WTC11 (cell line): Measurements from ENCODE around the gene TMEM259.

ENCODE experiments used
- CBFB ChIP-seq: sonication (generic); formaldehyde crosslinking; IDR thresholded peaks from 2 replicates; pipeline ENCODE4 v1.8.1; 2022; ENCODE audit warnings: mild to moderate bottlenecking, low read depth, missing genetic modification reagents
- CREB1 ChIP-seq: sonication (generic); formaldehyde crosslinking; IDR thresholded peaks from 2 replicates; pipeline ENCODE4 v1.8.0; 2023; ENCODE audit warnings: mild to moderate bottlenecking, missing genetic modification reagents
- CTCF ChIP-seq: fragments of 200-600 bp; IDR thresholded peaks from 2 replicates; pipeline ENCODE4 v1.8.0; 2022; ENCODE audit warnings: antibody characterized with exemption
- FOXK1 ChIP-seq: sonication (generic); formaldehyde crosslinking; IDR thresholded peaks from 2 replicates; pipeline ENCODE4 v1.8.0; 2022; ENCODE audit warnings: mild to moderate bottlenecking, moderate library complexity, missing genetic modification reagents
- FOXP1 ChIP-seq: sonication (generic); formaldehyde crosslinking; IDR thresholded peaks from 2 replicates; pipeline ENCODE4 v1.8.0; 2022; ENCODE audit warnings: missing genetic modification reagents, mild to moderate bottlenecking, moderate library complexity, borderline replicate concordance
- FOXP4 ChIP-seq: sonication (generic); formaldehyde crosslinking; IDR thresholded peaks from 2 replicates; pipeline ENCODE4 v1.8.0; 2022; ENCODE audit warnings: mild to moderate bottlenecking, missing genetic modification reagents
- GTF2I ChIP-seq: fragments of 250-450 bp; sonication (Bioruptor Pico); conservative IDR thresholded peaks from 2 replicates; pipeline ENCODE4 v1.4.0; 2021; ENCODE audit warnings: mild to moderate bottlenecking
- IRF2 ChIP-seq: sonication (generic); formaldehyde crosslinking; IDR thresholded peaks from 2 replicates; pipeline ENCODE4 v1.8.0; 2022; ENCODE audit warnings: low read depth, missing genetic modification reagents, borderline replicate concordance
- NFYB ChIP-seq: sonication (generic); formaldehyde crosslinking; conservative IDR thresholded peaks from 2 replicates; pipeline ENCODE4 v1.8.0; 2022; ENCODE audit warnings: low read depth, missing genetic modification reagents
- SP1 ChIP-seq: sonication (generic); formaldehyde crosslinking; conservative IDR thresholded peaks from 2 replicates; pipeline ENCODE4 v1.8.1; 2022; ENCODE audit warnings: missing genetic modification reagents
- TEAD4 ChIP-seq: sonication (generic); formaldehyde crosslinking; IDR thresholded peaks from 2 replicates; pipeline ENCODE4 v1.8.0; 2022; ENCODE audit warnings: mild to moderate bottlenecking, missing genetic modification reagents
- USF2 ChIP-seq: sonication (generic); formaldehyde crosslinking; IDR thresholded peaks from 2 replicates; pipeline ENCODE4 v1.8.1; 2023; ENCODE audit warnings: mild to moderate bottlenecking, missing genetic modification reagents, moderate library complexity
- ZNF396 ChIP-seq: fragments of 250-450 bp; sonication (Bioruptor Pico); IDR thresholded peaks from 2 replicates; pipeline ENCODE4 v1.8.0; 2021; ENCODE audit warnings: mild to moderate bottlenecking, moderate library complexity, borderline replicate concordance
- ZSCAN18 ChIP-seq: fragments of 250-450 bp; sonication (Bioruptor Pico); IDR thresholded peaks from 2 replicates; pipeline ENCODE4 v2.1.2; 2022; ENCODE audit warnings: mild to moderate bottlenecking, moderate library complexity

GRCh38 chr19:990746-991145 is 30.2 kb downstream of the TMEM259 start:
- no peak for TF ChIP-seq CTCF
- no peak for TF ChIP-seq USF2 (CRISPR knock-in tag)
- TF ChIP-seq NFYB (CRISPR knock-in tag), result no peak
- TF ChIP-seq CBFB (CRISPR knock-in tag), result no peak
- no peak for TF ChIP-seq ZNF396 (CRISPR knock-in tag)
- TF ChIP-seq GTF2I (CRISPR knock-in tag), result no peak
- TF ChIP-seq TEAD4 (CRISPR knock-in tag), result no peak
- no peak for TF ChIP-seq CREB1 (CRISPR knock-in tag)
- no peak for TF ChIP-seq SP1 (CRISPR knock-in tag)
- no peak for TF ChIP-seq FOXK1 (CRISPR knock-in tag)
- no peak for TF ChIP-seq FOXP4 (CRISPR knock-in tag)
- TF ChIP-seq FOXP1, result no peak
- TF ChIP-seq IRF2 (CRISPR knock-in tag), result no peak
- no peak for TF ChIP-seq ZSCAN18
